Neural cell (in vitro differentiated cells): ENCODE measurements around the gene PTPRN2. TPM values are rescaled to one million over a fixed set of nuclear protein-coding genes. Genes with fewer than 3 reads are reported as not detected.

ENCODE experiments used
- H2AFZ ChIP-seq: fragments of 200-600, 300-800 bp; sonication (generic), shearing (Covaris generic); 2 replicates; pipeline ENCODE4 v1.6.0; 2014; ENCODE audit warnings: low read depth, mild to moderate bottlenecking, antibody characterized with exemption, low read length, moderate library complexity
- H3F3A ChIP-seq: fragments of 200-600 bp; shearing (Covaris generic); 2 replicates; pipeline ENCODE4 v1.6.1; 2016; ENCODE audit warnings: mild to moderate bottlenecking, moderate library complexity, mixed read lengths, antibody characterized with exemption, low read length; ENCODE audit not compliant: insufficient read depth, poor library complexity, severe bottlenecking
- H3K27ac ChIP-seq: fragments of 200-600, 300-800 bp; sonication (generic), shearing (Covaris generic); 2 replicates; pipeline ENCODE4 v1.5.1; 2014; ENCODE audit warnings: mild to moderate bottlenecking, low read length, moderate library complexity
- H3K27me3 ChIP-seq: fragments of 300-800, 200-600 bp; sonication (generic), shearing (Covaris generic); 2 replicates; pipeline ENCODE4 v1.6.0; 2014; ENCODE audit warnings: mild to moderate bottlenecking, low read depth, low read length, moderate library complexity; ENCODE audit not compliant: insufficient read depth
- H3K36me3 ChIP-seq: fragments of 300-800, 200-600 bp; sonication (generic), shearing (Covaris generic); 2 replicates; pipeline ENCODE4 v1.5.1; 2014; ENCODE audit warnings: mild to moderate bottlenecking, antibody characterized with exemption, low read length, moderate library complexity; ENCODE audit not compliant: insufficient read depth
- H3K4me2 ChIP-seq: fragments of 300-800, 200-600 bp; sonication (generic), shearing (Covaris generic); 2 replicates; pipeline ENCODE4 v1.6.0; 2014; ENCODE audit warnings: mild to moderate bottlenecking, low read length
- H3K4me3 ChIP-seq: fragments of 300-800, 200-600 bp; sonication (generic), shearing (Covaris generic); 2 replicates; pipeline ENCODE4 v1.5.1; 2014; ENCODE audit warnings: mild to moderate bottlenecking, low read length, moderate library complexity
- H3K79me2 ChIP-seq: fragments of 200-600 bp; shearing (Covaris generic); replicated peaks from 2 replicates; pipeline ENCODE4 v1.6.0; 2014; ENCODE audit warnings: mild to moderate bottlenecking, low read length, moderate library complexity; ENCODE audit not compliant: insufficient read depth
- H3K9ac ChIP-seq: fragments of 300-800, 200-600 bp; sonication (generic), shearing (Covaris generic); 2 replicates; pipeline ENCODE4 v1.6.1; 2016; ENCODE audit warnings: mild to moderate bottlenecking, low read length, mixed read lengths
- H3K9me2 ChIP-seq: fragments of 200-600 bp; shearing (Covaris generic); 2 replicates; pipeline ENCODE4 v1.6.1; 2016; ENCODE audit warnings: mild to moderate bottlenecking, low read length, mixed read lengths; ENCODE audit not compliant: insufficient read depth
- H3K9me3 ChIP-seq: fragments of 200-600, 300-800 bp; sonication (generic), shearing (Covaris generic); 2 replicates; pipeline ENCODE4 v1.6.1; 2016; ENCODE audit warnings: mild to moderate bottlenecking, mixed run types, low read length, moderate library complexity, mixed read lengths
- H4K20me1 ChIP-seq: fragments of 200-600 bp; shearing (Covaris generic); 2 replicates; pipeline ENCODE4 v1.6.1; 2016; ENCODE audit warnings: mild to moderate bottlenecking, mixed run types; ENCODE audit not compliant: insufficient read depth
- EP300 ChIP-seq: fragments of 450-650 bp; conservative IDR thresholded peaks from 2 replicates; pipeline ENCODE4 v1.6.1; 2014; ENCODE audit warnings: antibody characterized with exemption, mild to moderate bottlenecking, moderate library complexity; ENCODE audit not compliant: poor library complexity, severe bottlenecking
- EZH2 ChIP-seq: fragments of 200-600, 300-800 bp; shearing (Covaris generic), sonication (generic); IDR thresholded peaks from 2 replicates; pipeline ENCODE4 v1.6.1; 2014; ENCODE audit warnings: antibody characterized with exemption, low read length, borderline replicate concordance, mild to moderate bottlenecking; ENCODE audit not compliant: insufficient read depth, poor library complexity, severe bottlenecking
- MXI1 ChIP-seq: fragments of 450-650 bp; conservative IDR thresholded peaks from 2 replicates; pipeline ENCODE4 v1.6.1; 2014; ENCODE audit warnings: antibody characterized with exemption, mild to moderate bottlenecking; ENCODE audit not compliant: poor library complexity, severe bottlenecking
- POLR2AphosphoS5 ChIP-seq: IDR thresholded peaks from 2 replicates; pipeline ENCODE4 v1.6.1; 2012
- RAD21 ChIP-seq: fragments of 450-650 bp; conservative IDR thresholded peaks from 2 replicates; pipeline ENCODE4 v1.6.1; 2014; ENCODE audit warnings: antibody characterized with exemption, mild to moderate bottlenecking, moderate library complexity
- SMC3 ChIP-seq: fragments of 450-650 bp; conservative IDR thresholded peaks from 2 replicates; pipeline ENCODE4 v1.6.1; 2014; ENCODE audit warnings: antibody characterized with exemption, mild to moderate bottlenecking, moderate library complexity; ENCODE audit not compliant: poor library complexity
- TAF1 ChIP-seq: IDR thresholded peaks from 2 replicates; pipeline ENCODE4 v1.6.1; 2012; ENCODE audit warnings: low read depth
- polyA plus RNA-seq: library from polyadenylated mRNA; depleted of rRNA; stranded (reverse); fragments of >200 nt; gene quantifications from 2 replicates; pipeline ENCODE4 v1.2.3, GENCODE V29; 2014
- TF ChIP-seq, protein P1 (sequence below): IDR thresholded peaks from 2 replicates; pipeline ENCODE4 v1.6.1; 2012; ENCODE audit warnings: borderline replicate concordance
- TF ChIP-seq, protein P2 (sequence below): fragments of 450-650 bp; IDR thresholded peaks from 2 replicates; pipeline ENCODE4 v1.5.1; 2014; ENCODE audit warnings: antibody characterized with exemption, mild to moderate bottlenecking, moderate library complexity; ENCODE audit not compliant: poor library complexity, severe bottlenecking

PTPRN2 gene
- polyA plus RNA-seq, 1 donor from 2014 or later, result 31.0 TPM

DNA sequence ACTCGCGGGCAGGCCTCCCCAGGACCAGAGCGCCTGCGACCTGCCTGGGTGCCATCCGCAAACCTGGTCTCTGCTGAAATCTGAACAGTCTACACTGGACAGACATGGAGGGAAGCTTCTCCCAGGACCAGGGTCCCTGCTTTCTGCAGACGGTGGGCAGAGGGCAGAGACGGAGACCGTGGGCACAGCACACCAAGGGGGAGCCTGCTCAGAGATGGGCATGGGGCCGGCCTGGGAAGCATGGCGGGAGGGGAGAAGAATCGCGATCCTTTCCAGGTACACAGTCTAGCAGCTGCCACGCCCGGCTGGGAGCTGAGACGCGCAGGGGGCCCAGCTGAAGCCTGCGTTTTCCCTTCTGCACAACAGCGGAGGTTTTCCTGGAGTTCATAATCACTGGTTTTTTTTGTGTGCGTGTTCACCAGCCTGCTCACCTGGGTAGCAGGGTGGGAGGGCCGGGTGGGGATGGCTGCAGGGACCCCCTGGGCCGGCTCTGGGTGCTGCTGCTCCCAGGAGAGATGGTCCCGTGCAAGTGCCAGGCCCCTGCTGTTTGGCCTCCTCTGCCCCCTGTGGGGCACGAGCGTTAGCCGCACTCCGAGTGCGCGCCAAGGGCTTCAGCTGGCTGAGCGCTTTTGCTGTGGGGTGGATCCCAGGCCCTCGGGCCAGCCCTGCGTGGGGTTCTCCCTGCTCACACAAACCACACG is 802.0 kb downstream of the PTPRN2 start:
- H3K36me3 ChIP-seq, result no peaks in the 10 kb centered on the region
- H3K4me3 ChIP-seq, result no peak overlapping the region
- H3K27me3 ChIP-seq, result no peaks in the 10 kb centered on the region
- H3K9ac ChIP-seq, result no peak overlapping the region
- H3K79me2 ChIP-seq, result no peaks in the 10 kb centered on the region
- H2AFZ ChIP-seq, result no peak overlapping the region
- H4K20me1 ChIP-seq, result no peaks in the 10 kb centered on the region
- TF ChIP-seq EP300 (no peak), TAF1 (no peak)
- TF ChIP-seq, protein P1, sequence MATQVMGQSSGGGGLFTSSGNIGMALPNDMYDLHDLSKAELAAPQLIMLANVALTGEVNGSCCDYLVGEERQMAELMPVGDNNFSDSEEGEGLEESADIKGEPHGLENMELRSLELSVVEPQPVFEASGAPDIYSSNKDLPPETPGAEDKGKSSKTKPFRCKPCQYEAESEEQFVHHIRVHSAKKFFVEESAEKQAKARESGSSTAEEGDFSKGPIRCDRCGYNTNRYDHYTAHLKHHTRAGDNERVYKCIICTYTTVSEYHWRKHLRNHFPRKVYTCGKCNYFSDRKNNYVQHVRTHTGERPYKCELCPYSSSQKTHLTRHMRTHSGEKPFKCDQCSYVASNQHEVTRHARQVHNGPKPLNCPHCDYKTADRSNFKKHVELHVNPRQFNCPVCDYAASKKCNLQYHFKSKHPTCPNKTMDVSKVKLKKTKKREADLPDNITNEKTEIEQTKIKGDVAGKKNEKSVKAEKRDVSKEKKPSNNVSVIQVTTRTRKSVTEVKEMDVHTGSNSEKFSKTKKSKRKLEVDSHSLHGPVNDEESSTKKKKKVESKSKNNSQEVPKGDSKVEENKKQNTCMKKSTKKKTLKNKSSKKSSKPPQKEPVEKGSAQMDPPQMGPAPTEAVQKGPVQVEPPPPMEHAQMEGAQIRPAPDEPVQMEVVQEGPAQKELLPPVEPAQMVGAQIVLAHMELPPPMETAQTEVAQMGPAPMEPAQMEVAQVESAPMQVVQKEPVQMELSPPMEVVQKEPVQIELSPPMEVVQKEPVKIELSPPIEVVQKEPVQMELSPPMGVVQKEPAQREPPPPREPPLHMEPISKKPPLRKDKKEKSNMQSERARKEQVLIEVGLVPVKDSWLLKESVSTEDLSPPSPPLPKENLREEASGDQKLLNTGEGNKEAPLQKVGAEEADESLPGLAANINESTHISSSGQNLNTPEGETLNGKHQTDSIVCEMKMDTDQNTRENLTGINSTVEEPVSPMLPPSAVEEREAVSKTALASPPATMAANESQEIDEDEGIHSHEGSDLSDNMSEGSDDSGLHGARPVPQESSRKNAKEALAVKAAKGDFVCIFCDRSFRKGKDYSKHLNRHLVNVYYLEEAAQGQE, result no peak
- TF ChIP-seq, protein P2, sequence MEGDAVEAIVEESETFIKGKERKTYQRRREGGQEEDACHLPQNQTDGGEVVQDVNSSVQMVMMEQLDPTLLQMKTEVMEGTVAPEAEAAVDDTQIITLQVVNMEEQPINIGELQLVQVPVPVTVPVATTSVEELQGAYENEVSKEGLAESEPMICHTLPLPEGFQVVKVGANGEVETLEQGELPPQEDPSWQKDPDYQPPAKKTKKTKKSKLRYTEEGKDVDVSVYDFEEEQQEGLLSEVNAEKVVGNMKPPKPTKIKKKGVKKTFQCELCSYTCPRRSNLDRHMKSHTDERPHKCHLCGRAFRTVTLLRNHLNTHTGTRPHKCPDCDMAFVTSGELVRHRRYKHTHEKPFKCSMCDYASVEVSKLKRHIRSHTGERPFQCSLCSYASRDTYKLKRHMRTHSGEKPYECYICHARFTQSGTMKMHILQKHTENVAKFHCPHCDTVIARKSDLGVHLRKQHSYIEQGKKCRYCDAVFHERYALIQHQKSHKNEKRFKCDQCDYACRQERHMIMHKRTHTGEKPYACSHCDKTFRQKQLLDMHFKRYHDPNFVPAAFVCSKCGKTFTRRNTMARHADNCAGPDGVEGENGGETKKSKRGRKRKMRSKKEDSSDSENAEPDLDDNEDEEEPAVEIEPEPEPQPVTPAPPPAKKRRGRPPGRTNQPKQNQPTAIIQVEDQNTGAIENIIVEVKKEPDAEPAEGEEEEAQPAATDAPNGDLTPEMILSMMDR, result no peak
- H3K4me2 ChIP-seq, result no peak overlapping the region
- H3K9me2 ChIP-seq, result no peaks in the 10 kb centered on the region
- H3K27ac ChIP-seq, result no peak overlapping the region
- no peaks in the 10 kb centered on the region for H3K9me3 ChIP-seq
- no peaks in the 10 kb centered on the region for H3F3A ChIP-seq

DNA sequence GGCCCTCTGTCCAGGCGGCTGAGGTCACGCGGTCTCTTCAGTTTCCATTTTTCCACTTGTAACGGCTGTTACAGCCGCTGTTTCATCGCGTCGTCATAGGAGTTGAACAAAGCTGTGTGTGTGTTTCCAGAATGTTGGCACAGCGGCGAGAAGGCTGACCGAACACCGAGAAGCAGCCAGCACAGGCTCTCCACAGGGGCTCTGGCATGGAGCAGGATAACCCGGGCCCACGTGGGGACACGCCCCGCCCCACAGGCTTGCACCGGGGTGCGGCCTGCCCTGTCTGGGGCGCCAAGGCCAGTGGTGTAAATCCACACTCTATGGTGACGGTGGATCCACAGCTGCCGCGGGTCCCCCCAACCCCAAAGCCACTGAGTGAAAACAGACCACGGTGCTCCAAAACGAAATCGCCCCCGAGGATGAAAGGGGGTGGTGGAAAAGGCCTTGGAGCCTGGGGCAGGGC is 802.6 kb downstream of the PTPRN2 start:
- Histone ChIP-seq H3K27ac (no peak overlapping the region), H3F3A (no peaks in the 10 kb centered on the region), H3K4me2 (no peak overlapping the region), H3K79me2 (no peaks in the 10 kb centered on the region), H3K9me3 (no peaks in the 10 kb centered on the region), H3K36me3 (no peaks in the 10 kb centered on the region), H4K20me1 (no peaks in the 10 kb centered on the region), H3K4me3 (no peak overlapping the region), H3K9ac (no peak overlapping the region), H3K9me2 (no peaks in the 10 kb centered on the region), H2AFZ (no peak overlapping the region), H3K27me3 (no peaks in the 10 kb centered on the region)
- TF ChIP-seq, protein P2, result no peak
- TF ChIP-seq TAF1, result no peak
- TF ChIP-seq EP300, result no peak
- TF ChIP-seq SMC3, result no peak
- no peak for TF ChIP-seq RAD21
- no peak for TF ChIP-seq POLR2AphosphoS5
- TF ChIP-seq EZH2, result no peak
- TF ChIP-seq MXI1, result no peak
- TF ChIP-seq, protein P1, result no peak
